ENCODE data around the gene SHB.

- TF ChIP-seq, protein P1, sequence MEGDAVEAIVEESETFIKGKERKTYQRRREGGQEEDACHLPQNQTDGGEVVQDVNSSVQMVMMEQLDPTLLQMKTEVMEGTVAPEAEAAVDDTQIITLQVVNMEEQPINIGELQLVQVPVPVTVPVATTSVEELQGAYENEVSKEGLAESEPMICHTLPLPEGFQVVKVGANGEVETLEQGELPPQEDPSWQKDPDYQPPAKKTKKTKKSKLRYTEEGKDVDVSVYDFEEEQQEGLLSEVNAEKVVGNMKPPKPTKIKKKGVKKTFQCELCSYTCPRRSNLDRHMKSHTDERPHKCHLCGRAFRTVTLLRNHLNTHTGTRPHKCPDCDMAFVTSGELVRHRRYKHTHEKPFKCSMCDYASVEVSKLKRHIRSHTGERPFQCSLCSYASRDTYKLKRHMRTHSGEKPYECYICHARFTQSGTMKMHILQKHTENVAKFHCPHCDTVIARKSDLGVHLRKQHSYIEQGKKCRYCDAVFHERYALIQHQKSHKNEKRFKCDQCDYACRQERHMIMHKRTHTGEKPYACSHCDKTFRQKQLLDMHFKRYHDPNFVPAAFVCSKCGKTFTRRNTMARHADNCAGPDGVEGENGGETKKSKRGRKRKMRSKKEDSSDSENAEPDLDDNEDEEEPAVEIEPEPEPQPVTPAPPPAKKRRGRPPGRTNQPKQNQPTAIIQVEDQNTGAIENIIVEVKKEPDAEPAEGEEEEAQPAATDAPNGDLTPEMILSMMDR (IDR thresholded peaks at IDR 0.05): no peak
- TF ChIP-seq POLR2A (IDR thresholded peaks at IDR 0.05): no peak
Observed at GRCh38 chr9:38038307-38039089, 30.5 kb downstream of the SHB start.
